WTC11 (cell line): ENCODE data around the gene CTDSPL. TPM values are rescaled to one million over a fixed set of nuclear protein-coding genes. Genes with fewer than 3 reads are reported as not detected.

Source experiments
- ATAC-seq: fragments of 200-7000 bp; cut with Tn5 transposase; 2 replicates; pipeline ENCODE4 v1.10.0; 2021; ENCODE audit warnings: mild to moderate bottlenecking, moderate library complexity
- CTCF ChIA-PET: fragments of 300-600 bp; sonication (Branson Sonifier 250); formaldehyde crosslinking; loops from one replicate; lab custom pipeline; 2021; ENCODE audit warnings: antibody characterized with exemption; lab: Charles Lee
- POLR2A ChIA-PET: fragments of 350-600 bp; sonication (Branson Sonifier 250); formaldehyde crosslinking; loops from one replicate; lab custom pipeline; 2021; ENCODE audit warnings: antibody characterized with exemption; lab: Charles Lee
- DNase-seq: peaks from one replicate; pipeline ENCODE4 v3.0.0; 2021; ENCODE audit warnings: low spot score
- H3K27ac Mint-ChIP-seq: 2 replicates; pipeline ENCODE4 v1.8.0; 2021; ENCODE audit warnings: mixed read lengths
- H3K27me3 Mint-ChIP-seq: 2 replicates; pipeline ENCODE4 v1.8.0; 2021; ENCODE audit warnings: low read depth, mild to moderate bottlenecking, moderate library complexity, mixed read lengths
- H3K36me3 Mint-ChIP-seq: 2 replicates; pipeline ENCODE4 v1.8.0; 2021; ENCODE audit warnings: mixed read lengths
- H3K4me1 Mint-ChIP-seq: 2 replicates; pipeline ENCODE4 v1.8.0; 2022; ENCODE audit warnings: mixed read lengths
- H3K4me3 Mint-ChIP-seq: 2 replicates; pipeline ENCODE4 v1.8.0; 2021; ENCODE audit warnings: mild to moderate bottlenecking, moderate library complexity, mixed read lengths
- H3K9me3 Mint-ChIP-seq: 2 replicates; pipeline ENCODE4 v1.8.0; 2021; ENCODE audit warnings: mixed read lengths
- ATF2 ChIP-seq: sonication (generic); formaldehyde crosslinking; IDR thresholded peaks from 2 replicates; pipeline ENCODE4 v1.8.1; 2022; ENCODE audit warnings: low read depth, missing genetic modification reagents, borderline replicate concordance
- ATF6 ChIP-seq: sonication (generic); formaldehyde crosslinking; IDR thresholded peaks from 2 replicates; pipeline ENCODE4 v1.8.1; 2023; ENCODE audit warnings: mild to moderate bottlenecking, missing genetic modification reagents
- CBFB ChIP-seq: sonication (generic); formaldehyde crosslinking; IDR thresholded peaks from 2 replicates; pipeline ENCODE4 v1.8.1; 2022; ENCODE audit warnings: mild to moderate bottlenecking, low read depth, missing genetic modification reagents
- E2F5 ChIP-seq: sonication (generic); formaldehyde crosslinking; IDR thresholded peaks from 2 replicates; pipeline ENCODE4 v1.8.1; 2022; ENCODE audit warnings: mild to moderate bottlenecking, moderate library complexity, missing genetic modification reagents
- FOXJ3 ChIP-seq: sonication (generic); formaldehyde crosslinking; IDR thresholded peaks from 2 replicates; pipeline ENCODE4 v1.9.0; 2021; ENCODE audit warnings: missing genetic modification reagents, mild to moderate bottlenecking, borderline replicate concordance
- FOXP1 ChIP-seq: sonication (generic); formaldehyde crosslinking; IDR thresholded peaks from 2 replicates; pipeline ENCODE4 v1.8.0; 2022; ENCODE audit warnings: missing genetic modification reagents, mild to moderate bottlenecking, moderate library complexity, borderline replicate concordance
- GABPB1 ChIP-seq: sonication (generic); formaldehyde crosslinking; IDR thresholded peaks from 2 replicates; pipeline ENCODE4 v1.8.1; 2023; ENCODE audit warnings: mild to moderate bottlenecking, missing genetic modification reagents
- JUN ChIP-seq: sonication (generic); formaldehyde crosslinking; IDR thresholded peaks from 2 replicates; pipeline ENCODE4 v1.8.0; 2023; ENCODE audit warnings: mild to moderate bottlenecking, missing genetic modification reagents
- MXD4 ChIP-seq: fragments of 250-450 bp; sonication (Bioruptor Pico); IDR thresholded peaks from 2 replicates; pipeline ENCODE4 v1.8.0; 2021; ENCODE audit warnings: mild to moderate bottlenecking, moderate library complexity, borderline replicate concordance
- NFATC4 ChIP-seq: fragments of 250-450 bp; sonication (Bioruptor Pico); IDR thresholded peaks from 2 replicates; pipeline ENCODE4 v1.9.0; 2021; ENCODE audit warnings: mild to moderate bottlenecking
- TEAD1 ChIP-seq: sonication (generic); formaldehyde crosslinking; IDR thresholded peaks from 2 replicates; pipeline ENCODE4 v1.8.0; 2022; ENCODE audit warnings: mild to moderate bottlenecking, missing genetic modification reagents
- USF2 ChIP-seq: sonication (generic); formaldehyde crosslinking; IDR thresholded peaks from 2 replicates; pipeline ENCODE4 v1.8.1; 2023; ENCODE audit warnings: mild to moderate bottlenecking, missing genetic modification reagents, moderate library complexity
- ZNF232 ChIP-seq: sonication (generic); formaldehyde crosslinking; IDR thresholded peaks from 2 replicates; pipeline ENCODE4 v1.8.0; 2022; ENCODE audit warnings: mild to moderate bottlenecking, missing genetic modification reagents
- ZNF263 ChIP-seq: sonication (generic); formaldehyde crosslinking; IDR thresholded peaks from 2 replicates; pipeline ENCODE4 v1.8.1; 2022; ENCODE audit warnings: low read depth, mild to moderate bottlenecking, moderate library complexity, missing genetic modification reagents
- ZNF396 ChIP-seq: fragments of 250-450 bp; sonication (Bioruptor Pico); IDR thresholded peaks from 2 replicates; pipeline ENCODE4 v1.8.0; 2021; ENCODE audit warnings: mild to moderate bottlenecking, moderate library complexity, borderline replicate concordance
- ZNF416 ChIP-seq: fragments of 250-450 bp; sonication (Bioruptor Pico); IDR thresholded peaks from 2 replicates; pipeline ENCODE4 v1.9.0; 2021; ENCODE audit warnings: mild to moderate bottlenecking, inconsistent platforms
- total RNA-seq: library from RNA; stranded (reverse); gene quantifications from 3 replicates; pipeline ENCODE4 v1.2.3, GENCODE V29; 2021

The CTDSPL gene
- total RNA-seq, 1 experiment from 2014 or later: 41.2 TPM

- no peak for TF ChIP-seq MXD4 (CRISPR knock-in tag)
- TF ChIP-seq ZNF263 (CRISPR knock-in tag): no peak
These were observed 122.9 kb downstream of the CTDSPL start (continued) for GRCh38 chr3:37984596-37984995.

- H3K4me1 Mint-ChIP-seq: peaks cover 10% of the 10 kb centered on the region
- no peaks in the 10 kb centered on the region for H3K27me3 Mint-ChIP-seq
- H3K4me3 Mint-ChIP-seq: no peak overlapping the region
- CTCF ChIA-PET: interaction anchor here (0.7 to 6.0 kb wide), 13 partner anchors 8 to 385 kb away, joined by 3 to 61 read pairs (median 4); no protein-coding TSS in a partner anchor
- H3K9me3 Mint-ChIP-seq: no peaks in the 10 kb centered on the region
- TF ChIP-seq ZNF232 (CRISPR knock-in tag) (no peak), E2F5 (no peak), FOXJ3 (CRISPR knock-in tag) (no peak), NFATC4 (CRISPR knock-in tag) (no peak), TEAD1 (CRISPR knock-in tag) (no peak), ATF2 (no peak), ZNF416 (CRISPR knock-in tag) (no peak), USF2 (no peak), ZNF396 (CRISPR knock-in tag) (no peak), CBFB (no peak), JUN (CRISPR knock-in tag) (no peak), FOXP1 (CRISPR knock-in tag) (no peak), ATF6 (no peak)
- 0 out of 2 replicates have a peak overlapping the region, but pooled peaks have one; percentile 42 for H3K27ac Mint-ChIP-seq
- ATAC-seq (peak; percentile 46), DNase-seq (no peak)
- H3K36me3 Mint-ChIP-seq: no peaks in the 10 kb centered on the region
- POLR2A ChIA-PET: interaction anchor here (0.6 kb wide), 1 partner anchor 8 kb away, joined by 3 read pairs; no protein-coding TSS in a partner anchor
These were observed 124.1 kb downstream of the CTDSPL start for GRCh38 chr3:37985637-37986320.

GRCh38 chr3:37986479-37987314 is 125.0 kb downstream of the CTDSPL start:
- TF ChIP-seq GABPB1 (CRISPR knock-in tag): peak; percentile 20; the same call in 1 of the 2 replicates
- TF ChIP-seq E2F5: no peak
- ChIA-PET POLR2A (no interaction called here), CTCF (interaction anchor here (0.7 to 6.0 kb wide), 11 partner anchors 10 to 386 kb away, joined by 3 to 61 read pairs (median 6); no protein-coding TSS in a partner anchor)
- Mint-ChIP-seq H3K9me3 (no peaks in the 10 kb centered on the region), H3K27ac (no peak overlapping the region), H3K27me3 (no peaks in the 10 kb centered on the region; the same call in 1 of the 2 replicates), H3K4me3 (no peak overlapping the region), H3K4me1 (peaks cover 13% of the 10 kb centered on the region), H3K36me3 (no peaks in the 10 kb centered on the region)
- DNase-seq (no peak), ATAC-seq (peak; percentile 26)
